Cardiac muscle cell (in vitro differentiated cells and primary cell): ENCODE results near the gene REV3L. TPM values are rescaled to one million over a fixed set of nuclear protein-coding genes. Genes with fewer than 3 reads are reported as not detected.
A peak's percentile ranks its signal among the peaks of the same experiment; 100 is the strongest.

Experiments used
- DNase-seq, 2 donors: peaks; one replicate each; pipeline versions ENCODE4 v3.0.0 to v3.0.0-alpha.2; 2010 to 2017; ENCODE audit warnings: low read depth in 1 of 2, low spot score in 1 of 2
- H3K27ac ChIP-seq: fragments of 200-600 bp; sonication (generic); 2 replicates; pipeline ENCODE4 v1.5.1; 2016
- H3K27me3 ChIP-seq: fragments of 200-600 bp; sonication (generic); 2 replicates; pipeline ENCODE4 v1.6.0; 2016; ENCODE audit warnings: control low read depth
- H3K36me3 ChIP-seq: fragments of 200-600 bp; sonication (generic); 2 replicates; pipeline ENCODE4 v1.5.1; 2016; ENCODE audit warnings: control low read depth
- H3K4me1 ChIP-seq: fragments of 200-600 bp; sonication (generic); 2 replicates; pipeline ENCODE4 v1.8.1; 2017; ENCODE audit warnings: low read depth, mild to moderate bottlenecking, mixed run types
- H3K4me3 ChIP-seq: fragments of 200-600 bp; sonication (generic); 2 replicates; pipeline ENCODE4 v1.5.1; 2016; ENCODE audit warnings: mild to moderate bottlenecking
- H3K9me3 ChIP-seq: fragments of 200-600 bp; sonication (generic); 2 replicates; pipeline ENCODE4 v1.5.1; 2017; ENCODE audit warnings: low read depth, mild to moderate bottlenecking, control low read depth
- CTCF ChIP-seq: IDR thresholded peaks from 2 replicates; pipeline ENCODE4 v1.5.1; 2012; ENCODE audit warnings: low read depth, mild to moderate bottlenecking, low read length
- polyA plus RNA-seq: library from polyadenylated mRNA; unstranded; fragments of >200 nt; fragmentation: Nextera tagmentation; extraction: Ambion mirVana; gene quantifications from 2 replicates; pipeline ENCODE4 v1.2.1, GENCODE V29; 2016
- total RNA-seq: library from RNA; depleted of rRNA; stranded (reverse); fragments of >200 nt; gene quantifications from 2 replicates; pipeline ENCODE4 v1.2.3, GENCODE V29; 2016

Gene REV3L
- total and polyA plus RNA-seq, 2 experiments from 2014 or later = 18.1 to 23.3 TPM

GRCh38 chr6:111490067-111490466, 7.0 kb upstream of the REV3L start:
- H3K9me3 ChIP-seq = no peaks in the 10 kb centered on the region
- H3K36me3 ChIP-seq = no peaks in the 10 kb centered on the region
- no peak overlapping the region for H3K27ac ChIP-seq

GRCh38 chr6:111487661-111488060, 4.6 kb upstream of the REV3L start:
- peak in 1 of 2 donors; percentile 76 for DNase-seq
- Histone ChIP-seq H3K27ac (no peak overlapping the region), H3K27me3 (no peaks in the 10 kb centered on the region), H3K4me3 (no peak overlapping the region), H3K4me1 (peaks cover 11% of the 10 kb centered on the region), H3K36me3 (no peaks in the 10 kb centered on the region), H3K9me3 (no peaks in the 10 kb centered on the region)
- no peak for TF ChIP-seq CTCF

More at GRCh38 chr6:111490067-111490466, 7.0 kb upstream of the REV3L start:
- peaks cover 4% of the 10 kb centered on the region for H3K4me1 ChIP-seq
- TF ChIP-seq CTCF = no peak
- no peak overlapping the region for H3K4me3 ChIP-seq
- no peaks in the 10 kb centered on the region for H3K27me3 ChIP-seq
- no peak for DNase-seq

GRCh38 chr6:111486921-111487320, 3.9 kb upstream of the REV3L start:
- Histone ChIP-seq H3K27me3 (no peaks in the 10 kb centered on the region), H3K36me3 (no peaks in the 10 kb centered on the region), H3K4me3 (no peak overlapping the region), H3K4me1 (peaks cover 11% of the 10 kb centered on the region), H3K9me3 (no peaks in the 10 kb centered on the region), H3K27ac (no peak overlapping the region)
- TF ChIP-seq CTCF = no peak
- DNase-seq = no peak

- H3K27ac ChIP-seq = no peak overlapping the region
- TF ChIP-seq CTCF = no peak
- H3K9me3 ChIP-seq = no peaks in the 10 kb centered on the region
- no peaks in the 10 kb centered on the region for H3K36me3 ChIP-seq
- H3K27me3 ChIP-seq = no peaks in the 10 kb centered on the region
- no peak overlapping the region for H3K4me3 ChIP-seq
- peaks cover 12% of the 10 kb centered on the region for H3K4me1 ChIP-seq
- DNase-seq = no peak
Observed at GRCh38 chr6:111486475-111486874, 3.5 kb upstream of the REV3L start.

- H3K9me3 ChIP-seq = no peaks in the 10 kb centered on the region
- no peaks in the 10 kb centered on the region for H3K27me3 ChIP-seq
- H3K27ac ChIP-seq = peak overlapping the region; percentile 98
- no peak for TF ChIP-seq CTCF
- no peak for DNase-seq
- H3K4me3 ChIP-seq = no peak overlapping the region
- H3K4me1 ChIP-seq = peaks cover 23% of the 10 kb centered on the region
- H3K36me3 ChIP-seq = no peaks in the 10 kb centered on the region
Observed at GRCh38 chr6:111485342-111485741, 2.3 kb upstream of the REV3L start.

- no peaks in the 10 kb centered on the region for H3K9me3 ChIP-seq
- no peak for TF ChIP-seq CTCF
- no peaks in the 10 kb centered on the region for H3K27me3 ChIP-seq
- peak overlapping the region; percentile 98 for H3K27ac ChIP-seq
- H3K4me1 ChIP-seq = peaks cover 25% of the 10 kb centered on the region
- H3K4me3 ChIP-seq = peak overlapping the region; percentile 49
- DNase-seq = no peak
- no peaks in the 10 kb centered on the region for H3K36me3 ChIP-seq
Observed at GRCh38 chr6:111484633-111484930, 1.6 kb upstream of the REV3L start.
